OCI-LY7 (cell line): Measurements from ENCODE around the gene PTPRM.

Experiments
- EZH2phosphoT487 ChIP-seq: fragments of 200-600 bp; sonication (generic); IDR thresholded peaks from 2 replicates; pipeline ENCODE4 v1.6.1; 2018; ENCODE audit warnings: low read depth, borderline replicate concordance, mild to moderate bottlenecking, mixed run types, antibody characterized with exemption, low read length, moderate library complexity, mixed read lengths
- TF ChIP-seq, protein P1 (sequence below): fragments of 200-600 bp; sonication (generic); conservative IDR thresholded peaks from 2 replicates; pipeline ENCODE4 v1.5.1; 2014; ENCODE audit warnings: mild to moderate bottlenecking, antibody characterized with exemption, low read length, moderate library complexity, mixed read lengths

DNA sequence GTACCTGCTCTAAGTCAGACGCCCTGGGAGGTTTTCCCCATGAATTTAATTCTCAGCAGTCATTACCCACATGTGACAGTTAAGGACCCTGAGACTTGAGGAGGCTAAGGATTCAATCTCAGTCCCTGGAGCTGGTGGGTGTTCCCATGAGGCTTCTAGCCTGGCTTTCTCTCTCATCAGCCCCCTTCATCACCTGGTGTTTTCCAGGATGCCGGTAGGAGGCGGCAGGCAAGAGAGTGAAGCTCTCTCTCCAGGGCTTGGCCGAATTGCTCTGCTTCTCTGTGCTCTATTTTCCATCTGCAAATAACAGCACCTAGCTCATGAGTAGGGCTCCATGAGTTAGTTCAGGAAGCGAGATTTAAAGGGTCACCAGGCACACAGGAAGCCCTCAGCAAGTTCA is 241.9 kb downstream of the PTPRM start:
- TF ChIP-seq, protein P1, sequence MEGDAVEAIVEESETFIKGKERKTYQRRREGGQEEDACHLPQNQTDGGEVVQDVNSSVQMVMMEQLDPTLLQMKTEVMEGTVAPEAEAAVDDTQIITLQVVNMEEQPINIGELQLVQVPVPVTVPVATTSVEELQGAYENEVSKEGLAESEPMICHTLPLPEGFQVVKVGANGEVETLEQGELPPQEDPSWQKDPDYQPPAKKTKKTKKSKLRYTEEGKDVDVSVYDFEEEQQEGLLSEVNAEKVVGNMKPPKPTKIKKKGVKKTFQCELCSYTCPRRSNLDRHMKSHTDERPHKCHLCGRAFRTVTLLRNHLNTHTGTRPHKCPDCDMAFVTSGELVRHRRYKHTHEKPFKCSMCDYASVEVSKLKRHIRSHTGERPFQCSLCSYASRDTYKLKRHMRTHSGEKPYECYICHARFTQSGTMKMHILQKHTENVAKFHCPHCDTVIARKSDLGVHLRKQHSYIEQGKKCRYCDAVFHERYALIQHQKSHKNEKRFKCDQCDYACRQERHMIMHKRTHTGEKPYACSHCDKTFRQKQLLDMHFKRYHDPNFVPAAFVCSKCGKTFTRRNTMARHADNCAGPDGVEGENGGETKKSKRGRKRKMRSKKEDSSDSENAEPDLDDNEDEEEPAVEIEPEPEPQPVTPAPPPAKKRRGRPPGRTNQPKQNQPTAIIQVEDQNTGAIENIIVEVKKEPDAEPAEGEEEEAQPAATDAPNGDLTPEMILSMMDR: no peak
- TF ChIP-seq EZH2phosphoT487: no peak
